H9 (cell line): ENCODE data around the gene MAGEB10. TPM values are rescaled to one million over a fixed set of nuclear protein-coding genes. Genes with fewer than 3 reads are reported as not detected.

ENCODE experiments used
- DNase-seq: peaks from one replicate; pipeline ENCODE4 v3.0.0-alpha.2; 2017
- H2AFZ ChIP-seq: one replicate; pipeline ENCODE4 v1.6.1; 2013; ENCODE audit warnings: mild to moderate bottlenecking, low read length, control low read depth, moderate library complexity
- H2AK5ac ChIP-seq: 2 replicates; pipeline ENCODE4 v1.6.1; 2013; ENCODE audit warnings: low read length, control low read depth, mixed read lengths; ENCODE audit not compliant: insufficient read length
- H2BK120ac ChIP-seq: one replicate; pipeline ENCODE4 v1.6.1; 2013; ENCODE audit warnings: low read depth, mild to moderate bottlenecking, low read length, control low read depth, inconsistent platforms; ENCODE audit not compliant: poor library complexity, severe bottlenecking
- H2BK12ac ChIP-seq: 2 replicates; pipeline ENCODE4 v1.6.1; 2013; ENCODE audit warnings: low read length, control low read depth, mixed read lengths, low read depth; ENCODE audit not compliant: insufficient read length
- H2BK15ac ChIP-seq: 2 replicates; pipeline ENCODE4 v1.6.1; 2013; ENCODE audit warnings: low read depth, low read length, control low read depth
- H2BK20ac ChIP-seq: one replicate; pipeline ENCODE4 v1.6.1; 2013; ENCODE audit warnings: low read depth, mild to moderate bottlenecking, low read length, control low read depth, inconsistent platforms; ENCODE audit not compliant: poor library complexity, severe bottlenecking
- H2BK5ac ChIP-seq: 2 replicates; pipeline ENCODE4 v1.6.1; 2013; ENCODE audit warnings: low read length, control low read depth, mixed read lengths; ENCODE audit not compliant: insufficient read length
- H3K14ac ChIP-seq: 2 replicates; pipeline ENCODE4 v1.6.1; 2013; ENCODE audit warnings: low read length, control low read depth; ENCODE audit not compliant: insufficient read depth
- H3K18ac ChIP-seq: 2 replicates; pipeline ENCODE4 v1.6.1; 2013; ENCODE audit warnings: low read depth, mild to moderate bottlenecking, mixed read lengths, low read length, control low read depth; ENCODE audit not compliant: insufficient read length
- H3K23ac ChIP-seq: 2 replicates; pipeline ENCODE4 v1.6.1; 2013; ENCODE audit warnings: low read length, control low read depth, mixed read lengths, low read depth; ENCODE audit not compliant: insufficient read length
- H3K23me2 ChIP-seq: 2 replicates; pipeline ENCODE4 v1.6.1; 2013; ENCODE audit warnings: low read depth, mild to moderate bottlenecking, mixed read lengths, low read length, control low read depth; ENCODE audit not compliant: insufficient read length, poor library complexity, severe bottlenecking
- H3K27ac ChIP-seq: 2 replicates; pipeline ENCODE4 v1.5.1; 2013; ENCODE audit warnings: low read length, control low read depth, mixed read lengths, low read depth; ENCODE audit not compliant: insufficient read length
- H3K27me3 ChIP-seq: 2 replicates; pipeline ENCODE4 v1.6.1; 2013; ENCODE audit warnings: low read length, control low read depth, inconsistent platforms; ENCODE audit not compliant: insufficient read depth
- H3K4ac ChIP-seq: 2 replicates; pipeline ENCODE4 v1.6.1; 2013; ENCODE audit warnings: low read depth, mild to moderate bottlenecking, control low read depth, inconsistent platforms, low read length, moderate library complexity
- H3K4me1 ChIP-seq: 2 replicates; pipeline ENCODE4 v1.6.1; 2013; ENCODE audit warnings: low read length, control low read depth, inconsistent platforms; ENCODE audit not compliant: insufficient read depth
- H3K4me2 ChIP-seq: 2 replicates; pipeline ENCODE4 v1.6.1; 2013; ENCODE audit warnings: low read length, control low read depth, mixed read lengths; ENCODE audit not compliant: insufficient read length, insufficient read depth
- H3K56ac ChIP-seq: 2 replicates; pipeline ENCODE4 v1.6.1; 2013; ENCODE audit warnings: low read depth, mild to moderate bottlenecking, mixed read lengths, low read length, control low read depth; ENCODE audit not compliant: insufficient read length
- H3K79me1 ChIP-seq: 2 replicates; pipeline ENCODE4 v1.6.1; 2013; ENCODE audit warnings: low read depth, mild to moderate bottlenecking, moderate library complexity, low read length, control low read depth, inconsistent platforms; ENCODE audit not compliant: insufficient read depth, poor library complexity, severe bottlenecking
- H3K79me2 ChIP-seq: 2 replicates; pipeline ENCODE4 v1.6.1; 2013; ENCODE audit warnings: low read length, control low read depth, inconsistent platforms; ENCODE audit not compliant: insufficient read depth
- H3K9ac ChIP-seq: 2 replicates; pipeline ENCODE4 v1.6.1; 2013; ENCODE audit warnings: low read length, control low read depth, mixed read lengths; ENCODE audit not compliant: insufficient read length; ENCODE audit errors: extremely low read depth
- H3K9me3 ChIP-seq: one replicate; pipeline ENCODE4 v1.6.1; 2013; ENCODE audit warnings: low read depth, low read length, inconsistent platforms; ENCODE audit not compliant: control insufficient read depth
- H3T11ph ChIP-seq: one replicate; pipeline ENCODE4 v1.6.1; 2013; ENCODE audit warnings: mild to moderate bottlenecking, low read length, control low read depth, inconsistent platforms
- H4K20me1 ChIP-seq: one replicate; pipeline ENCODE4 v1.6.1; 2013; ENCODE audit not compliant: control insufficient read depth, insufficient read length, insufficient read depth
- H4K5ac ChIP-seq: 2 replicates; pipeline ENCODE4 v1.6.1; 2013; ENCODE audit warnings: low read depth, mild to moderate bottlenecking, mixed read lengths, low read length, control low read depth; ENCODE audit not compliant: insufficient read length
- H4K8ac ChIP-seq: replicated peaks from 2 replicates; pipeline ENCODE4 v1.6.1; 2013; ENCODE audit warnings: low read length, control low read depth, mixed read lengths, low read depth; ENCODE audit not compliant: insufficient read length
- H4K91ac ChIP-seq: 2 replicates; pipeline ENCODE4 v1.6.1; 2013; ENCODE audit warnings: low read depth, mild to moderate bottlenecking, moderate library complexity, mixed read lengths, low read length, control low read depth; ENCODE audit not compliant: insufficient read length
- H3K27ac Mint-ChIP-seq, 3 experiments: 2 replicates in 2 of 3; 3 replicates in 1 of 3; pipeline ENCODE4 v1.8.0; 2020 to 2021; ENCODE audit warnings: mixed read lengths in 3 of 3, mild to moderate bottlenecking in 1 of 3, moderate library complexity in 1 of 3
- H3K27me3 Mint-ChIP-seq: 2 replicates; pipeline ENCODE4 v1.8.0; 2021; ENCODE audit warnings: low read depth, mild to moderate bottlenecking, moderate library complexity, mixed read lengths
- H3K36me3 Mint-ChIP-seq, 3 experiments: 2 replicates in 2 of 3; 3 replicates in 1 of 3; pipeline ENCODE4 v1.8.0; 2020 to 2021; ENCODE audit warnings: low read depth in 3 of 3, mixed read lengths in 3 of 3; ENCODE audit not compliant: insufficient read depth in 1 of 3
- H3K4me1 Mint-ChIP-seq, 2 experiments: 2 replicates each; pipeline ENCODE4 v1.8.0; 2020; ENCODE audit warnings: mixed read lengths in 2 of 2
- H3K4me3 Mint-ChIP-seq, 2 experiments: 2 replicates in 1 of 2; 3 replicates in 1 of 2; pipeline ENCODE4 v1.8.0; 2020 to 2021; ENCODE audit warnings: mild to moderate bottlenecking in 2 of 2, mixed read lengths in 2 of 2, moderate library complexity in 1 of 2
- H3K9me3 Mint-ChIP-seq, 2 experiments: 2 replicates in 1 of 2; 3 replicates in 1 of 2; pipeline ENCODE4 v1.8.0; 2020; ENCODE audit warnings: mild to moderate bottlenecking in 2 of 2, mixed read lengths in 2 of 2, moderate library complexity in 1 of 2
- total RNA-seq: library from RNA; stranded (reverse); gene quantifications from 2 replicates; pipeline ENCODE4 v1.2.1, GENCODE V29; 2021
- TF ChIP-seq, protein P1 (sequence below): fragments of 200-600 bp; sonication (generic); conservative IDR thresholded peaks from 3 replicates; pipeline ENCODE4 v1.8.0; 2021; ENCODE audit warnings: antibody characterized with exemption, mild to moderate bottlenecking

The MAGEB10 gene
- total RNA-seq, 1 experiment from 2014 or later, result not detected

GRCh38 chrX:27767387-27767786 is 40.4 kb upstream of the MAGEB10 start:
- no peak overlapping the region for H3K4me3 Mint-ChIP-seq
- H3K36me3 Mint-ChIP-seq, result no peaks in the 10 kb centered on the region; a peak in 1 of 7 replicates

More at GRCh38 chrX:27767387-27767786, 40.4 kb upstream of the MAGEB10 start:
- DNase-seq, result no peak
- Histone ChIP-seq H3K79me2 (no peaks in the 10 kb centered on the region), H2BK5ac (no peak overlapping the region), H4K91ac (no peak overlapping the region), H3T11ph (no peak overlapping the region), H3K23me2 (no peaks in the 10 kb centered on the region), H2BK12ac (no peak overlapping the region), H3K4me2 (no peak overlapping the region), H2BK15ac (no peak overlapping the region), H3K4me1 (no peaks in the 10 kb centered on the region), H2AFZ (no peak overlapping the region), H3K23ac (no peak overlapping the region), H2BK20ac (no peak overlapping the region), H3K27me3 (no peaks in the 10 kb centered on the region), H3K4ac (no peak overlapping the region), H3K14ac (no peak overlapping the region), H4K20me1 (no peaks in the 10 kb centered on the region), H2BK120ac (no peak overlapping the region), H3K79me1 (no peaks in the 10 kb centered on the region), H4K8ac (no peak overlapping the region), H3K9me3 (peaks cover 8% of the 10 kb centered on the region), H3K9ac (no peak overlapping the region), H3K18ac (no peak overlapping the region), H3K56ac (no peak overlapping the region), H2AK5ac (no peak overlapping the region), H3K27ac (no peak overlapping the region), H4K5ac (no peak overlapping the region)
- TF ChIP-seq, protein P1, sequence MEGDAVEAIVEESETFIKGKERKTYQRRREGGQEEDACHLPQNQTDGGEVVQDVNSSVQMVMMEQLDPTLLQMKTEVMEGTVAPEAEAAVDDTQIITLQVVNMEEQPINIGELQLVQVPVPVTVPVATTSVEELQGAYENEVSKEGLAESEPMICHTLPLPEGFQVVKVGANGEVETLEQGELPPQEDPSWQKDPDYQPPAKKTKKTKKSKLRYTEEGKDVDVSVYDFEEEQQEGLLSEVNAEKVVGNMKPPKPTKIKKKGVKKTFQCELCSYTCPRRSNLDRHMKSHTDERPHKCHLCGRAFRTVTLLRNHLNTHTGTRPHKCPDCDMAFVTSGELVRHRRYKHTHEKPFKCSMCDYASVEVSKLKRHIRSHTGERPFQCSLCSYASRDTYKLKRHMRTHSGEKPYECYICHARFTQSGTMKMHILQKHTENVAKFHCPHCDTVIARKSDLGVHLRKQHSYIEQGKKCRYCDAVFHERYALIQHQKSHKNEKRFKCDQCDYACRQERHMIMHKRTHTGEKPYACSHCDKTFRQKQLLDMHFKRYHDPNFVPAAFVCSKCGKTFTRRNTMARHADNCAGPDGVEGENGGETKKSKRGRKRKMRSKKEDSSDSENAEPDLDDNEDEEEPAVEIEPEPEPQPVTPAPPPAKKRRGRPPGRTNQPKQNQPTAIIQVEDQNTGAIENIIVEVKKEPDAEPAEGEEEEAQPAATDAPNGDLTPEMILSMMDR, result no peak
- H3K27ac Mint-ChIP-seq, result no peak overlapping the region
- H3K4me1 Mint-ChIP-seq, result no peaks in the 10 kb centered on the region
- peaks cover 51 to 53% of the 10 kb centered on the region in 2 experiments for H3K9me3 Mint-ChIP-seq
- peaks cover 4% of the 10 kb centered on the region; the same call in 1 of the 2 replicates for H3K27me3 Mint-ChIP-seq
